ENCODE results near the gene MAP7.

MAP7 gene

GRCh38 chr6:136426627-136427377 is 123.4 kb downstream of the MAP7 start:
- DNase-seq (ENCODE audit: low spot score), result no peak

GRCh38 chr6:136425793-136426192 is 124.4 kb downstream of the MAP7 start:
- no peak for TF ChIP-seq CTCF (IDR thresholded peaks at IDR 0.05; ENCODE audit: extremely low read depth, insufficient read depth, missing control alignments)
- no peak for DNase-seq (ENCODE audit: low spot score)
- in situ Hi-C loops (cut with MboI; ENCODE audit: low pct_unique_long_range_greater_than_20kb, low sequenced_read_pairs, unreplicated experiment), result no loop called here

More at GRCh38 chr6:136426627-136427377, 123.4 kb downstream of the MAP7 start:
- in situ Hi-C loops (cut with MboI; ENCODE audit: low pct_unique_long_range_greater_than_20kb, low sequenced_read_pairs, unreplicated experiment), result no loop called here
- TF ChIP-seq CTCF (IDR thresholded peaks at IDR 0.05; ENCODE audit: extremely low read depth, insufficient read depth, missing control alignments), result no peak

- no peak for DNase-seq (ENCODE audit: low spot score)
- in situ Hi-C loops (cut with MboI; ENCODE audit: low pct_unique_long_range_greater_than_20kb, low sequenced_read_pairs, unreplicated experiment), result no loop called here
- TF ChIP-seq CTCF (IDR thresholded peaks at IDR 0.05; ENCODE audit: extremely low read depth, insufficient read depth, missing control alignments), result no peak
Measured at GRCh38 chr6:136424901-136425300, 125.3 kb downstream of the MAP7 start.

GRCh38 chr6:136424450-136424849 is 125.8 kb downstream of the MAP7 start:
- no peak for DNase-seq (ENCODE audit: low spot score)
- TF ChIP-seq CTCF (IDR thresholded peaks at IDR 0.05; ENCODE audit: extremely low read depth, insufficient read depth, missing control alignments), result no peak
- in situ Hi-C loops (cut with MboI; ENCODE audit: low pct_unique_long_range_greater_than_20kb, low sequenced_read_pairs, unreplicated experiment), result no loop called here

- no peak for TF ChIP-seq CTCF (IDR thresholded peaks at IDR 0.05; ENCODE audit: extremely low read depth, insufficient read depth, missing control alignments)
- no peak for DNase-seq (ENCODE audit: low spot score)
- in situ Hi-C loops (cut with MboI; ENCODE audit: low pct_unique_long_range_greater_than_20kb, low sequenced_read_pairs, unreplicated experiment), result no loop called here
Measured at GRCh38 chr6:136421537-136422158, 128.6 kb downstream of the MAP7 start.

GRCh38 chr6:136420853-136421252 is 129.4 kb downstream of the MAP7 start:
- no peak for DNase-seq (ENCODE audit: low spot score)
- in situ Hi-C loops (cut with MboI; ENCODE audit: low pct_unique_long_range_greater_than_20kb, low sequenced_read_pairs, unreplicated experiment), result no loop called here
- no peak for TF ChIP-seq CTCF (IDR thresholded peaks at IDR 0.05; ENCODE audit: extremely low read depth, insufficient read depth, missing control alignments)

Measured in GM13977 (cell line).